CD4-positive, alpha-beta T cell (primary cell): ENCODE measurements around the gene WFDC1. TPM values are rescaled to one million over a fixed set of nuclear protein-coding genes. Genes with fewer than 3 reads are reported as not detected.
"Not testable (repeated sequence)": the region's sequence is repeated elsewhere in the genome, so short reads cannot be mapped to it uniquely, and the experiment has no call there.

Source experiments
- ATAC-seq: fragments of 200-7000 bp; cut with Tn5 transposase; one replicate; pipeline ENCODE4 v1.10.0; 2022; ENCODE audit warnings: mild to moderate bottlenecking; ENCODE audit not compliant: poor library complexity
- CTCF ChIA-PET: fragments of 350-600 bp; sonication (Branson Sonifier 250); formaldehyde crosslinking; loops from one replicate; lab custom pipeline; 2021; ENCODE audit warnings: antibody characterized with exemption, inconsistent platforms; lab: Charles Lee
- POLR2A ChIA-PET: fragments of 350-600 bp; sonication (Branson Sonifier 250); formaldehyde crosslinking; loops from one replicate; lab custom pipeline; 2021; ENCODE audit warnings: antibody characterized with exemption, inconsistent platforms; lab: Charles Lee
- DNase-seq, 14 experiments: peaks; one replicate each; pipeline ENCODE4 v3.0.0-alpha.2; 2013 to 2020; ENCODE audit warnings: mixed read lengths in 2 of 14
- H3K27ac ChIP-seq, 2 donors: one replicate each; pipeline versions ENCODE4 v1.5.1 to v1.7.0; 2013; ENCODE audit warnings: low read length in 2 of 2, low read depth in 1 of 2, mild to moderate bottlenecking in 1 of 2
- H3K27me3 ChIP-seq, 2 experiments: 1 replicate in 1 of 2; 2 replicates in 1 of 2; pipeline versions ENCODE4 v1.6.1 to v1.7.0; 2013; ENCODE audit warnings: low read length in 2 of 2, control low read depth in 1 of 2, mild to moderate bottlenecking in 1 of 2, moderate library complexity in 1 of 2; ENCODE audit not compliant: insufficient read depth in 2 of 2, control insufficient read depth in 1 of 2
- H3K36me3 ChIP-seq: one replicate; pipeline ENCODE4 v1.6.1; 2013; ENCODE audit warnings: low read length, control low read depth; ENCODE audit not compliant: insufficient read depth
- H3K4me1 ChIP-seq: one replicate; pipeline ENCODE4 v1.6.1; 2013; ENCODE audit warnings: low read length, control low read depth; ENCODE audit not compliant: insufficient read depth
- H3K4me3 ChIP-seq: one replicate; pipeline ENCODE4 v1.5.1; 2013; ENCODE audit warnings: mild to moderate bottlenecking, low read length, moderate library complexity
- H3K9me3 ChIP-seq, 2 experiments: 1 replicate in 1 of 2; 2 replicates in 1 of 2; pipeline versions ENCODE4 v1.6.1 to v1.7.0; 2013; ENCODE audit warnings: low read length in 2 of 2, mild to moderate bottlenecking in 2 of 2, control low read depth in 1 of 2, moderate library complexity in 1 of 2; ENCODE audit not compliant: control insufficient read depth in 1 of 2, insufficient read depth in 1 of 2
- H3K27ac Mint-ChIP-seq: one replicate; pipeline ENCODE4 v1.8.0; 2020; ENCODE audit warnings: mixed read lengths
- H3K27me3 Mint-ChIP-seq: one replicate; pipeline ENCODE4 v1.8.0; 2021; ENCODE audit warnings: mixed read lengths
- H3K36me3 Mint-ChIP-seq: one replicate; pipeline ENCODE4 v1.8.0; 2021; ENCODE audit warnings: low read depth, mixed read lengths
- H3K4me1 Mint-ChIP-seq: one replicate; pipeline ENCODE4 v1.8.0; 2021; ENCODE audit warnings: low read depth, mixed read lengths
- H3K4me3 Mint-ChIP-seq: one replicate; pipeline ENCODE4 v1.8.0; 2020; ENCODE audit warnings: mild to moderate bottlenecking, mixed read lengths
- H3K9me3 Mint-ChIP-seq: one replicate; pipeline ENCODE4 v1.8.0; 2020; ENCODE audit warnings: mixed read lengths
- intact Hi-C, 2 experiments: fragments of 100-400 bp; cut with DNase I in 1 of 2; cut with micrococcal nuclease in 1 of 2; formaldehyde crosslinking; loops; one replicate each; pipeline versions ENCODE4 v1.15.1 to v1.9.0; 2023 to 2025; cut with DNase I, micrococcal nuclease
- total RNA-seq, 174 experiments: library from RNA in 2 of 174; stranded (reverse) in 2 of 174; gene quantifications; one replicate each; pipeline ENCODE4 v1.2.3 and lab custom pipeline; 2021 to 2026
- TF ChIP-seq, protein P1 (sequence below): fragments of 200-600 bp; IDR thresholded peaks from one replicate; pipeline ENCODE4 v1.8.0; 2022; ENCODE audit warnings: antibody characterized with exemption, mild to moderate bottlenecking

The WFDC1 gene
- total RNA-seq, 2 experiments from 2014 or later, result not detected

DNA sequence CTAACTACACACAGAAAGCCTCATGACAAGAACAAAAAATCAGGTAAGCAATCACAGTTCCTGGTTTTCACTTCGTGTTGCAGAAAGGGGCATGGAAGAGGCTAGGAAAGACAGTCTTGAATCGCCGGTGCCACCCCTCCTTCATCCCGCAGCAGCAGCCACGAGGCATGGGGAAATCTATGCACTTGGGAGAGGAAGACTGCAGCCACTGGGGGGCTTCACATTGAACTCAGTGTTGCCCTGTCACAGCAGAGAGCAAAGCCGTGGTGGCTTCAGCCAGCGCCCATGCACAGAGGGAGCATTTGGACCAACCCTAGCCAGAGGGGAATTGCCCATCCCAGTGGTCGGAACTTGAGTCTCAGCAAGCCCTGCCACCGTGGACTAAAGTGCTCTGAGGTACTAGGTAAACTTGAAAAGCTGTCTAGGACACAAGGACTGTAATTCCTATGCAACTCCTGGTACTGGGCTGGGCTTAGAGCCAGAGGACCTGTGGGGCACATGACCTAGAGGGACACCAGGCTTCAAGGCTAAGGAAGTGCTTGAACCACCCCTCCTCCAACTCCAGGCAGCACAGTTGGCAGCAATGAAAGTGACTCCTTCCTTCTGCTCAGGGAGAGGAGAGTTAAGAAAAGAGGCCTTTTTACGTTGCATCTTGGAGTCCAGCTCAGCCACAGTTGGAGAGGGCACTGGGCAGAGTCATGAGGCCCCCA, 38.5 kb downstream of the WFDC1 start:
- ChIA-PET POLR2A (no interaction called here), CTCF (no interaction called here)
- Mint-ChIP-seq H3K27me3 (peaks cover 8% of the 10 kb centered on the region), H3K27ac (no peak overlapping the region), H3K36me3 (no peaks in the 10 kb centered on the region), H3K4me1 (no peaks in the 10 kb centered on the region), H3K4me3 (no peak overlapping the region), H3K9me3 (peaks cover 15% of the 10 kb centered on the region)
- Histone ChIP-seq H3K9me3 (peaks cover 0 to 14% of the 10 kb centered on the region in 2 experiments), H3K27me3 (peaks cover 0 to 2% of the 10 kb centered on the region in 2 experiments), H3K4me3 (no peak overlapping the region), H3K36me3 (no peaks in the 10 kb centered on the region), H3K4me1 (no peaks in the 10 kb centered on the region), H3K27ac (no peak overlapping the region)
- no peak for DNase-seq
- no peak for ATAC-seq
- TF ChIP-seq, protein P1, sequence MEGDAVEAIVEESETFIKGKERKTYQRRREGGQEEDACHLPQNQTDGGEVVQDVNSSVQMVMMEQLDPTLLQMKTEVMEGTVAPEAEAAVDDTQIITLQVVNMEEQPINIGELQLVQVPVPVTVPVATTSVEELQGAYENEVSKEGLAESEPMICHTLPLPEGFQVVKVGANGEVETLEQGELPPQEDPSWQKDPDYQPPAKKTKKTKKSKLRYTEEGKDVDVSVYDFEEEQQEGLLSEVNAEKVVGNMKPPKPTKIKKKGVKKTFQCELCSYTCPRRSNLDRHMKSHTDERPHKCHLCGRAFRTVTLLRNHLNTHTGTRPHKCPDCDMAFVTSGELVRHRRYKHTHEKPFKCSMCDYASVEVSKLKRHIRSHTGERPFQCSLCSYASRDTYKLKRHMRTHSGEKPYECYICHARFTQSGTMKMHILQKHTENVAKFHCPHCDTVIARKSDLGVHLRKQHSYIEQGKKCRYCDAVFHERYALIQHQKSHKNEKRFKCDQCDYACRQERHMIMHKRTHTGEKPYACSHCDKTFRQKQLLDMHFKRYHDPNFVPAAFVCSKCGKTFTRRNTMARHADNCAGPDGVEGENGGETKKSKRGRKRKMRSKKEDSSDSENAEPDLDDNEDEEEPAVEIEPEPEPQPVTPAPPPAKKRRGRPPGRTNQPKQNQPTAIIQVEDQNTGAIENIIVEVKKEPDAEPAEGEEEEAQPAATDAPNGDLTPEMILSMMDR, result no peak
- intact Hi-C loops, result no loop called here

- H3K4me3 ChIP-seq, result no peak overlapping the region
- peaks cover 15% of the 10 kb centered on the region for H3K9me3 Mint-ChIP-seq
- intact Hi-C loops, result no loop called here
- DNase-seq (no peak), ATAC-seq (no peak)
- ChIA-PET CTCF (no interaction called here), POLR2A (no interaction called here)
- H3K4me3 Mint-ChIP-seq, result no peak overlapping the region
- H3K36me3 ChIP-seq, result no peaks in the 10 kb centered on the region
- no peaks in the 10 kb centered on the region for H3K4me1 ChIP-seq
- peaks cover 8% of the 10 kb centered on the region for H3K27me3 Mint-ChIP-seq
- H3K27ac ChIP-seq, result no peak overlapping the region
- no peak overlapping the region for H3K27ac Mint-ChIP-seq
- H3K9me3 ChIP-seq, result peaks cover 0 to 14% of the 10 kb centered on the region in 2 experiments
- peaks cover 0 to 2% of the 10 kb centered on the region in 2 experiments for H3K27me3 ChIP-seq
- H3K4me1 Mint-ChIP-seq, result no peaks in the 10 kb centered on the region
- TF ChIP-seq, protein P1, result no peak
- H3K36me3 Mint-ChIP-seq, result no peaks in the 10 kb centered on the region
Measured at GRCh38 chr16:84334058-84334457, 39.4 kb downstream of the WFDC1 start.

DNA sequence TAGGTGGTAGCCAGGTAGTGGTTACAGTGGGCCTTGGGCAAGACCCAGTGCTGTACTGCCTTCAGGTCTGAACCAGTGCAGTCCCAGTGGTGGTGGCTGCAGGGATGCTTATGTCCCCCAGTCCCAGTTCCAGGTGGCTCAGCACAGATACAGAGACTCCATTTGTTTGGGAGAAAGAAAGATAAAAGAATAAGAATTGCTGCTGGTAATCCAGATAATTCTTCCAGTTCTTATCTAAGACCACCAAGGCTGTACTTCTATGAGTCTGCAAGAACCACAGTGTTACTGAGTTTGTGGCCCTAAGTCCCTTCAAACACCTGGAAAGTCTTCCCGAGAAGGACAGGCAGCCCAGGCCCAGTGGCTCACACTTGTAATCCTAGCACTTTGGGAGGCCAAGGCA, 39.8 kb downstream of the WFDC1 start:
- H3K4me3 ChIP-seq, result no peak overlapping the region
- no peaks in the 10 kb centered on the region for H3K36me3 Mint-ChIP-seq
- DNase-seq, result no peak
- H3K4me1 ChIP-seq, result no peaks in the 10 kb centered on the region
- H3K27me3 Mint-ChIP-seq, result peaks cover 8% of the 10 kb centered on the region
- peaks cover 0 to 14% of the 10 kb centered on the region in 2 experiments for H3K9me3 ChIP-seq
- H3K27ac Mint-ChIP-seq, result no peak overlapping the region
- POLR2A ChIA-PET, result no interaction called here
- no peaks in the 10 kb centered on the region for H3K36me3 ChIP-seq
- H3K4me3 Mint-ChIP-seq, result no peak overlapping the region
- TF ChIP-seq, protein P1, result no peak
- CTCF ChIA-PET, result no interaction called here
- no peaks in the 10 kb centered on the region for H3K4me1 Mint-ChIP-seq
- intact Hi-C loops, result no loop called here
- no peak overlapping the region for H3K27ac ChIP-seq
- H3K9me3 Mint-ChIP-seq, result peaks cover 15% of the 10 kb centered on the region
- no peaks in the 10 kb centered on the region for H3K27me3 ChIP-seq
- ATAC-seq, result no peak

- CTCF ChIA-PET, H3K4me1 Mint-ChIP-seq, H3K36me3 ChIP-seq, ATAC-seq, H3K4me3 Mint-ChIP-seq, H3K27ac Mint-ChIP-seq, H3K36me3 Mint-ChIP-seq, H3K4me3 ChIP-seq, H3K4me1 ChIP-seq, DNase-seq, POLR2A ChIA-PET, H3K27me3 ChIP-seq, H3K27ac ChIP-seq, H3K27me3 Mint-ChIP-seq, intact Hi-C loops: not testable (repeated sequence)
- H3K9me3 ChIP-seq, result peaks cover 0 to 14% of the 10 kb centered on the region in 2 experiments
- peaks cover 15% of the 10 kb centered on the region for H3K9me3 Mint-ChIP-seq
Measured at GRCh38 chr16:84337236-84337635, 42.6 kb downstream of the WFDC1 start.
